ENCODE data around the gene AUTS2. TPM values are rescaled to one million over a fixed set of nuclear protein-coding genes. Genes with fewer than 3 reads are reported as not detected.

AUTS2 gene
- polyA plus RNA-seq, 1 donor (not counting 4 experiments of a cell fraction or from before 2014, with no cell fraction given): 4.7 TPM

DNA sequence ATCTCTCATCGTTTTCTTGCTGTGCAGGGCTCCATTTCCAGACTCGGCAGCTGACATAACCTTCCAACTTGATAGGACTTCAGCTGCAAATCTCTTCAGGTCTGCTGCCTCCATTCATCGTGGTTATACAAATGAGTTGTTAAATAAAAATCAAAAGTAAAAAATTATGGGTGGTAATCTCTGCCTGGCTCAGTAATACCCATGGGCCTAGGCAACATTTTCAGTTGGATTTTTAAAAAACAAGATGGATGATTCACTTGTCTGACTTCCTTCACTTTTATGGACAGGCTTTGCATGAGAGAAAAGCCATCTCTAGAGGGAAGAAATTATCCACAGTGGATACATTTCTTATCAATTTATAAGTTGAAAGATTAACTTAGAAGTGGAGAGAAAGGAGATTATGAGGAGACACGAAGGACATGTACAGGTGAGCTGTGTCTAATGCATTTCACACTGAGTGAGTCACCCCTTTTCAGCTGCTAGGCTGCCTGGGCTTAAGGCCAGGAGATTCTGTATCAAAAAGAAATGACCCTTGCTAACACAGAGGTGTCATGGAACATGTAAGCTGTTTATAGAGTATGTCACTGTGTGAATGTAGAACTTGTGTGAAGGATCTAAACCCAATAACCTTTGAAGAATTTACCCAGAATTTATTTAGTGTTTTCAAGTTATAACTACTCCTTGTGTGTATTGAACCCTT lies 495.1 kb downstream of the AUTS2 start:
- peak; percentile 86 for FAIRE-seq
- Histone ChIP-seq H3K79me2 (ENCODE audit: control insufficient read depth, insufficient read depth, low read length) (no peaks in the 10 kb centered on the region), H2AFZ (ENCODE audit: control insufficient read depth, low read length) (no peak overlapping the region)

DNA sequence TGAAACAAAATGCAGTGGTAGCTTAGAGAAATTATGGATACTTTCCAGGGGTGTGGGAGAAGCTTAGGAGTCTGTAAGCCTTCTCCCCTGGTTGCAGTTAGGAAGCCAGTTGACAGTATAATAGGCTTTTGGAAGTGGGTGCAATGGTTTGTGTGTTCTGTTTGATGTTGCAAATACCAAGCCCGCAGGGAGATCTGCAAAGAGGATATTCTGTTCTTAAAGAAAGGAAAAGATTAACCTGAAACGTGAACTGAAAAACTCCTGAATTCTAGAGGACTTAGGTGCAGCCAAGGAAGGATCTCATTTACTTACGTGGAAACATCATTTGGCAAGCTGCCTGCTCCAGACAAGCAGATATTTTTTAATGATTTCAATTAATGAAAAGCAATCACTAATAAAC lies 496.6 kb downstream of the AUTS2 start:
- Histone ChIP-seq H3K27me3 (ENCODE audit: control insufficient read depth, extremely low read depth, insufficient read depth, low read length) (no peaks in the 10 kb centered on the region), H3K4me1 (ENCODE audit: control insufficient read depth, extremely low read depth, insufficient read depth, low read length) (peaks cover 4% of the 10 kb centered on the region), H3K27ac (ENCODE audit: control insufficient read depth, insufficient read depth, low read length) (no peak overlapping the region), H3K36me3 (ENCODE audit: control insufficient read depth in 2 of 2, extremely low read depth in 1 of 2, insufficient read depth in 2 of 2, low read length in 2 of 2) (no peaks in the 10 kb centered on the region), H3K4me3 (ENCODE audit: control insufficient read depth in 2 of 3, extremely low read depth in 1 of 3, insufficient read depth in 2 of 3, low read depth in 1 of 3, low read length in 3 of 3) (no peak overlapping the region), H2AFZ (ENCODE audit: control insufficient read depth, low read length) (no peak overlapping the region), H3K9me1 (ENCODE audit: control insufficient read depth, extremely low read depth, insufficient read depth, low read length) (no peaks in the 10 kb centered on the region), H4K20me1 (ENCODE audit: control insufficient read depth, extremely low read depth, insufficient read depth, low read length) (no peaks in the 10 kb centered on the region), H3K79me2 (ENCODE audit: control insufficient read depth, insufficient read depth, low read length) (no peaks in the 10 kb centered on the region), H3K9ac (ENCODE audit: control insufficient read depth, extremely low read depth, insufficient read depth, low read length) (no peak overlapping the region), H3K4me2 (ENCODE audit: control insufficient read depth, extremely low read depth, insufficient read depth, low read depth, low read length) (no peak overlapping the region), H3K9me3 (ENCODE audit: control insufficient read depth, low read depth, low read length) (no peaks in the 10 kb centered on the region)
- FAIRE-seq (no peak), DNase-seq (ENCODE audit: low read depth, low spot score) (no peak)
- dilution Hi-C loops (cut with MboI; ENCODE audit: extremely low pct_ligation_motif_present, low sequenced_read_pairs): no loop called here
- TF ChIP-seq CTCF (optimal IDR thresholded peaks at IDR 0.05 in 1 of 3, IDR thresholded peaks at IDR 0.05 in 1 of 3, conservative IDR thresholded peaks at IDR 0.05 in 1 of 3; ENCODE audit: extremely low read depth in 1 of 3, insufficient read depth in 2 of 3, low read length in 3 of 3) (no peak), EZH2 (IDR thresholded peaks at IDR 0.05; ENCODE audit: low read length) (no peak)

More for the DNA sequence above, 495.1 kb downstream of the AUTS2 start:
- no peak overlapping the region for H3K9ac ChIP-seq (ENCODE audit: control insufficient read depth, extremely low read depth, insufficient read depth, low read length)
- no peak overlapping the region for H3K4me3 ChIP-seq (ENCODE audit: control insufficient read depth in 2 of 3, extremely low read depth in 1 of 3, insufficient read depth in 2 of 3, low read depth in 1 of 3, low read length in 3 of 3)
- no peak overlapping the region for H3K4me2 ChIP-seq (ENCODE audit: control insufficient read depth, extremely low read depth, insufficient read depth, low read depth, low read length)
- H4K20me1 ChIP-seq (ENCODE audit: control insufficient read depth, extremely low read depth, insufficient read depth, low read length): no peaks in the 10 kb centered on the region
- H3K9me1 ChIP-seq (ENCODE audit: control insufficient read depth, extremely low read depth, insufficient read depth, low read length): no peaks in the 10 kb centered on the region
- H3K36me3 ChIP-seq (ENCODE audit: control insufficient read depth in 2 of 2, extremely low read depth in 1 of 2, insufficient read depth in 2 of 2, low read length in 2 of 2): no peaks in the 10 kb centered on the region
- H3K9me3 ChIP-seq (ENCODE audit: control insufficient read depth, low read depth, low read length): no peaks in the 10 kb centered on the region
- no peak for TF ChIP-seq EZH2 (IDR thresholded peaks at IDR 0.05; ENCODE audit: low read length)
- no peak for TF ChIP-seq CTCF (optimal IDR thresholded peaks at IDR 0.05 in 1 of 3, IDR thresholded peaks at IDR 0.05 in 1 of 3, conservative IDR thresholded peaks at IDR 0.05 in 1 of 3; ENCODE audit: extremely low read depth in 1 of 3, insufficient read depth in 2 of 3, low read length in 3 of 3)
- peak; percentile 4 for DNase-seq (ENCODE audit: low read depth, low spot score)
- dilution Hi-C loops (cut with MboI; ENCODE audit: extremely low pct_ligation_motif_present, low sequenced_read_pairs): no loop called here
- H3K4me1 ChIP-seq (ENCODE audit: control insufficient read depth, extremely low read depth, insufficient read depth, low read length): peaks cover 4% of the 10 kb centered on the region
- no peak overlapping the region for H3K27ac ChIP-seq (ENCODE audit: control insufficient read depth, insufficient read depth, low read length)
- no peaks in the 10 kb centered on the region for H3K27me3 ChIP-seq (ENCODE audit: control insufficient read depth, extremely low read depth, insufficient read depth, low read length)
